ENCODE measurements around the gene RAD23B. TPM values are rescaled to one million over a fixed set of nuclear protein-coding genes. Genes with fewer than 3 reads are reported as not detected.
"Not testable (repeated sequence)": the region's sequence is repeated elsewhere in the genome, so short reads cannot be mapped to it uniquely, and the experiment has no call there.

Gene RAD23B
- 100 to 1,000 TPM; 129 to 153 (median 133) TPM for polyA plus RNA-seq (ENCODE audit: insufficient read length in 4 of 4)

GRCh38 chr9:107282759-107283622 is at the start of gene RAD23B:
TSS of gene RAD23B (plus strand) at chr9:107283279. CDS start at chr9:107283630, 351 bp downstream.
- peak; percentile 81 to 96 (median 96) for DNase-seq (ENCODE audit: low read depth in 4 of 4, low spot score in 2 of 4)

DNA sequence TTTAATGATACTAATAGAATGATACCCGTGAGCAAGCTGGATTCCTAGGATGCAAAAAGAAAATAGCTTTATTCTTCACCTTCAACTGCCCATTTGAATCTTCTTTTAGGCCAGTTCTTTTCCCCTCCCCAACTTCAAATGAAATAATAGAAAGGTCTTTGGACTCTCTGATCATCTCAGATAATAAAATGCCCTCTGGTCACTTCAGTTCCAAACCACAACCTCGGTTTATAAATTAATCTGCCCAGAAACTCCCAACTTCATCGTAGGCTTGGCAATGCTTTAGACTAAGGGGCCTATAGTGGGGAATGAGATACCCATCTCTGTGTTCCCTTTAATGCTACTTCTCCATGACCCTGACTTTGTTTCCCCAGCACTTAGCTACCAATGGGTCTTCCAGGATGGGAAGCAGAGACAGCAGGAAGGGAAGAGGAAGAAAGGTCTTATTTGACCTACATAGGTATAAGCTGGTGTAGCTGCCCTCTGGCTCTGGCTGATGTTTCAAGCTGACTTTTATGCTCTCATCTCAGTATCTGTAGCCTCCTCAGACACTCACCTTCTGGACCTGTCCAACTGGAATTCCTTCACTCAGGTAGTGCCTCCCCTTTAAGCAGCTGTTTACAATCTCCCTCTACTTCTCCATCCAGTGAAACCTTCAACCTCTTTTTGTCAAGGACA is 47.2 kb upstream of the RAD23B start:
- DNase-seq (ENCODE audit: low read depth in 4 of 4, low spot score in 2 of 4): no peak

DNA sequence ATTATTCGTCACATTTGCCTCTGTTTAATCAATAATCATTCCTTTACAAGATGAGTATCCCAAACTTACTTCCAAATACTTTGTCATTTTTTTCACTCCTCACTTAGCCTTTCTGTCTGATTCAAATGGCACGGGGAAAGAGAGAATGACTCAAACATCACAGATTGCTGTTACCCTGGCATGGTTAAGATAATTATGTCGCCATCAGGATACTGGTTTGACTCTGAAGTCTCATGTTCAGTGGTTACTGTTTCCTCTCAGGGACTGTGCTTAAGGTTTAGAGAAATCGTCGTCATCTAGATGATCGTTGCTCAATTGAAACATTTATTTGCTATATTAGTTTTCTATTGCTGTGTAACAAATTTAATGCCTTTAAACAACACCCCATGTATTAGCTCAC is 45.2 kb upstream of the RAD23B start:
- DNase-seq (ENCODE audit: low read depth in 4 of 4, low spot score in 2 of 4): no peak

- no peak for DNase-seq (ENCODE audit: low read depth in 4 of 4, low spot score in 2 of 4)
These were observed 43.6 kb upstream of the RAD23B start for GRCh38 chr9:107239474-107239873.

DNA sequence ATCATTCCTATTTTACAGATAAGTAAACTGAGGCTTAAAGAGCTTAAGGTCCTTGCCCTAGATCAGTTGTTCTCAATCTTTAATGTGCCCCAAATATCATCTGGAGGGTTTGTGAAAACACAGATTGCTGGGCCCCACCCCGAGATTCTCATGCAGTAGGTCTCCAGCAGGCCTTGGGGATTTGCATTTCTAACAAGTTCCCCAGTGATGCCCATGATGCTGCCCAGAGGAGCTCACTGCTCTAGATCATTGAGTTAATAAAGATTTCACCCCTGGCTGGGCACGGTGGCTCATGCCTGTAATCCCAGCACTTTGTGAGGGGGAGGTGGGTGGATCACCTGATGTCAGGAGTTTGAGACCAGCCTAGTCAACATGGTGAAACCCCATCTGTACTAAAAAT is 42.8 kb upstream of the RAD23B start:
- no peak for DNase-seq (ENCODE audit: low read depth in 4 of 4, low spot score in 2 of 4)

DNA sequence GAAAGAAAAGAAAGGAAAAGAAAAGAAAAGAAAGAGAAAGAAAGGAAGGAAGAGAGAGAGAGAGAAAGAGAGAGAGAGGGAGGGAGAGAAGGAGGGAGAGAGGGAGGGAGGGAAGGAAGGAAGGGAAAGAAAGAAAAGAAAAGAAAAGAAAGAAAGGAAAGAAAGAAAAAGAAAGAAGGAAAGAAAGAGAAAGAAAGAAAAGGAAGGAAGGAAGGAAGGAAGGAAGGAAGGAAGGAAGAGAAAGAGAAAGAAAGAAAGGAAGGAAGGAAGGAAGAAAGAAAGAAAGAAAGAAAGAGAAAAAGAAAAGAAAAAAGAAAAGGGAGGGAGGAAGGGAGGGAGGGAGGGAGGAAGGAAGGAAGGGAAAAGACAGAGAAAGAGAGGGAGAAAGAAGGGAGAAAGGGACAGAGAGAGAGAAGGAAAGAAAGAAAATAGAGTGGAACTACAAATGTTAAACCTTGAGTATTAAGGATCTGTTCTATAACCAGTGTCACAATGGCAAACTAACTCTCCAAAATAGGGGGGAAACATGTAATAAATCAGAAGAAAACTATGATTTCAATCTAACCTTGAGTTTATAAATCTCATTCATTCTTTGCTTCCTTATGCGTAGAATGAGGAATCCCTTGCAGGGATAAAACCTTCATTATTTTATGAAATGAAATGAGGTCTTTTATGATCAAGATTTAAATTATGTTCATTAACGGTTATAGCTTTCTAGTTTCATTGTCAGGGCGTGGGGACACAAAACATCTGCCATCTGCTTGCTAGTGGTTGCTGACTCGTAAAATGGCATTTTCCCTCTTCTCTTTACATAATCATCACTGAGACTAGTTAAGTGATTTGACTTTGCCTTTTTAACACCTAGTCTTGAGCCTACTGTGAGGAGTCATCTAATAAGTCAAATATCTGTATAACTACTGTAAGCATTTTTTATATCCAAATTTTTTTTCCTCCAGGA is 40.7 kb upstream of the RAD23B start:
- no peak for DNase-seq (ENCODE audit: low read depth in 4 of 4, low spot score in 2 of 4)

DNA sequence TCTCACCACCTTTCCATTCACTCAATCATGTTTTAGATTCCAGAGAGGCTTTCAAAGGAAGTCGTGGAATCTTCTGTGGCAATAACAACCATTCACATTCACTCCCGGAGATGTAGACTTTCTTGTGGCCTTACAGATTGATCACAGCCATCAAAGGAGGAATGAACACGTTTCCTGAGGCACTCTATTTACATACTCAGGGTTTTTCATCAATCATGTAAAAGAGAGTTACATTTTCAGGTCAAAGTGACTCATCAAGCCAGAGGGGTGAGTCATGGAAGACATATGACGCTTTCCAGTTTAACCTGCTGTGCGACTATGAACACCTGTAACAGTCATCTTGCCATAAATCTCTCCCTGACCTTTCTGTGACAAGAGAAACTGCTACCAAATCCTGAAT is 39.3 kb upstream of the RAD23B start:
- no peak for DNase-seq (ENCODE audit: low read depth in 4 of 4, low spot score in 2 of 4)

DNA sequence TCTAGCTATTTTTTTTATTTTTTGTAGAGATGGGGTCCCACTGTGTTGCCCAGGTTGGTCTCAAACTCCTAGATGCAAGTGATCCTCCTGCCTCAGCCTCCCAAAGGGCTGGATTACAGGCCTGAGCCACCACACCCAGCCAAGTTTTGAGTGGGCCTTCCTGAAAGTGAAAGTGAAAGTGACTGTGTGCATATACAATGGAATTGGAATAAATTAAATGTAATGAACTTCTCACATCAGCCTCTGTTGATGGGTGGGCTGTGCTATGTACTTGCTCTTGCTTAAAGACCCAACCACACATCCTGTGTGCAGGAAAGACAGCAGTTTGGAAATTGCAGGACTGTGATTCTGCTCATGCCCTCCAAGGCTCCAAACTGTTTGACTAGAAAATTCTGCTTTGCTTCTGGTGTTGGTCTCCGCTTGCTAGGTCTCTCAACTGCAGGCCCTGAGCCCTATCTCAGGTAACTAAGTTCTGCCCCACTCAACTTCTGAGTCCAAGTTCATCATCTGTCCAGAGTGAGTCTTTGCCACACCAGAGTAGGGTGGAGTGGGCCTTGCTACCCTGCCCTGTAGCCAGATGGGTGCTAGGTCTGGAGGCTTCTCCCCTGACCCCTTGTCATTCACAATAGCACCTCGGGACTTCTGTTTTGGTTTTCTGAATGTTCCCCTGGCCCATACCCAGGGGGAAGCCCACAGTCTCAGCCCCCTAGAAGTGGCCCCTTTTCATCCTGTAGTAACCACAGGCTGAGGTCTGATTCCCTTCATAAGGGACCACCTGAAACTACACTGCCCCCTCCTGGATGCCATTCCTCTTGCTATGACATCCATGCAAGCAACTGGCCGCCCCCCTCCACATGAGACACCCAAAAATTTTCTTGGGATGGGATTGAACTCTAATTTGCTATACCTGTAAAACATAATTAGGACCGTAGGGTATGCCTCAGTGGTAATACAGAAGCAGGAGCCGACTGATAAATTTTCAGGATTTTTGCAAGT is 36.5 kb upstream of the RAD23B start:
- DNase-seq (ENCODE audit: low read depth in 4 of 4, low spot score in 2 of 4): no peak

- no peak for DNase-seq (ENCODE audit: low read depth in 4 of 4, low spot score in 2 of 4)
These were observed 34.4 kb upstream of the RAD23B start for GRCh38 chr9:107248714-107249113.

DNA sequence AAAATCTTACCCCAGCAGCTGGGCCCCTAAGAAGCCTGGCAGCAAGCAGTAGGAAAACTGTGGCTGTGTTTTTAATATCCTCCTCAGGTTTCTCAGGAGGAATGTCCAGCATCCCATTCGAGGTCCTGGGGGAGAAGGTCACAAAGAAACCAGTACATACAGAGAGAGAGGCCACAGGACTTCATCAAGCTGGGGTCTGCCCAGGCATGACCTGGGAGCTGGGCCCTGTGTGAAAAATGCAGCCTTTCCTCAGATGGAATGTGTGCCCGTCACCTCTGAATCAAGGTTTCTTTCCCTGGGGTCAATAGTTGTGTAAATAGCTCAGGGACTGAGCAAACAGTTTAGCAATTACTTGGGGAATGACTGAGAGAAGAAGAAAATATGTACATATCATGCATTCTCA is 33.9 kb upstream of the RAD23B start:
- peak in 1 of 4 donors; percentile 32 for DNase-seq (ENCODE audit: low read depth in 4 of 4, low spot score in 2 of 4)

- no peak for DNase-seq (ENCODE audit: low read depth in 4 of 4, low spot score in 2 of 4)
These were observed 33.3 kb upstream of the RAD23B start for GRCh38 chr9:107249665-107250285.

DNA sequence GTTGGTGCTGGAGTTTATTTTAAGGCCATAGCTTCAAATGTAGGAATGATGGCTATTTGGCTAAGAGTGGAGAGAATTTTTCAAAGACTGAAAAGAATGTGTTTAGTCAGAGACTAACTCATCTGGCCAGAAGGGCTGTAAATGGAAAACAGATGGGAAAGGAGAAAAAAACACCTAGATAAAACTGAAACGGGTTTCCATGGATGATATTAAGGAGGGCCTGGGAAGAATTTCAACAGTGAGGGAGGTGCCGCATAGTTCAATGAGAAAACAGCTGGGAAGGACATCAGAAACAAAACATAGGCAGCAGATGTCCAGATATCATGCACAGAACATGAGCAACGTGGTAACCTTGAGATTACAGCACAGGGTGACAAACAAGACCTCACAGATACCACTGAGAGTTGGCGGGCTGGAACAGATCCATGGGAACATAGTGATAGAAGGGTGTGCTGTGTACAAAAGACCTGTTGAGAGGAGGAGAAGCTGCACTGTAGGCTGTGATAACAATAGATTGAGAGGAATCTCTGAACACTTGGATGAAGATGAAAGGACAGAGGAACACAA is 31.2 kb upstream of the RAD23B start:
- DNase-seq (ENCODE audit: low read depth in 4 of 4, low spot score in 2 of 4): no peak

DNA sequence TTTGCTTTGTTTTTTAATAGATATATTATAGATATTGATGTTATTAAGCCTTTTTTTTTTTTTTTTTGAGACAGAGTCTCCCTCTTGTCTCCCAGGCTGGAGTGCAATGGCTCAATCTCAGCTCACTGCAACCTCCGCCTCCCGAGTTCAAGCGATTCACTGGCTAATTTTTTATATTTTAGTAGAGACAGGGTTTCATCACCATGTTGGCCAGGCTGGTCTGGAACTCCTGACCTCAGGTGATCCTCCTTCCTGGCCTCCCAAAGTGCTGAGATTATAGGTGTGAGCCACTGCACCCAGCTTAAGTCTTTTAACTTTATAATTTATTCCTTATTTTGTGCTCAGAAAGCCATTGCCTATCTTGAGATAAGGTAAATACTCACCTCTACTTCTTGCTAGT is 24.2 kb upstream of the RAD23B start:
- no peak for DNase-seq (ENCODE audit: low read depth in 4 of 4, low spot score in 2 of 4)

DNA sequence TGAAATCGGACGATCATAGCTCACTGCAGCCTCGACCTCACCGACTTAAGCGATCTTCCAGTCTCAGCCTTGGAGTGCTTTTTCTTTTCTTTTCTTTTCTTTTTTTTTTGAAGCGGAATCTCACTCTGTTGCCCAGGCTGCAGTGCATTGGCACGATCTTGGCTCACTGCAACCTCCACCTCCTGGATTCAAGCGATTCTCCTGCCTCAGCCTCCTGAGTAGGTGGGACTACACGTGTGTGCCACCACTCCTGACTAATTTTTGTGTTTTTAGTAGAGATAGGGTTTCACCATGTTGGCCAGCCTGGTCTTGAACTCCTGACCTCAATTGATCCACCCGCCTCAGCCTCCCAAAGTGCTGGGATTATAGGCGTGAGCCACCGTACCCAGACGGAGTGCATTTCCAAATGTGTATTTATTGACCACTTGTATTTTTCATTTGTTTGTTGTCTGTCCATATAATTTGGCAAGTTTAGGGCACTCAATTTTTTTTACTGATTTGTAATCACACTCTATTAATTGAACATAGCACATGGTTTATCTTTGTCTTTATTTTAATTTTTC is 23.2 kb upstream of the RAD23B start:
- not testable (repeated sequence) for DNase-seq (ENCODE audit: low read depth in 4 of 4, low spot score in 2 of 4)

DNA sequence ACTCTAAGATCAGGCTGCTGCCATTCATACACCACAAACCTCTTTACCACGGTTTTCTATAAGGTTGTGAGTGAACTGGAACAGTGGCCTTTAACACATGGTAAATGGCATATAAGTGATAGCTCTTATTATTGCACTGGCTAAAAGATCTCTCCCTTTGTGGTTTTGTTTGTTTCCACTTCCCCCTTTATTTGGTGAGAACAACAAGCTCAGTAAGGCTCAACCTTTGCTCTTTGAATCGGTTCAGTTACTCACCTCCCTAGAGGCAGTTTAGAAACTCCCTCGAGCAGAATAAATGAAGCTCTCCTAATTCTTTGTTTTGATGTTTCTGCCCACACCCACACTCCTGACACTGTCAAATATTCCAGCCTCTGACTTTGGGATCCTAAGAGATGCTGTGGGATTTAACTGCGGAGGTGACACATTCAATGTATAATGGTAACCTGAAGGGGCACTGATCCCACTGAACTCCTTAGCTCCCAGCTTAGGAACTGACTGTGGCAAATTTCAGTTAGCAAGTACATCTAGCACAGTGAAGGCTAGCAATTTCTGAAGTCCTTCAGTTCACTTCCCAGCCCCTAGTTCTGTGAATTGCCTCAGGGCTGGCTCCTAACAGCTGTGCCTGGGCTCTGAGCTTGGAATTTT is 22.5 kb upstream of the RAD23B start:
- DNase-seq (ENCODE audit: low read depth in 4 of 4, low spot score in 2 of 4): no peak

GRCh38 chr9:107261106-107261505 is 22.0 kb upstream of the RAD23B start:
- no peak for DNase-seq (ENCODE audit: low read depth in 4 of 4, low spot score in 2 of 4)

DNA sequence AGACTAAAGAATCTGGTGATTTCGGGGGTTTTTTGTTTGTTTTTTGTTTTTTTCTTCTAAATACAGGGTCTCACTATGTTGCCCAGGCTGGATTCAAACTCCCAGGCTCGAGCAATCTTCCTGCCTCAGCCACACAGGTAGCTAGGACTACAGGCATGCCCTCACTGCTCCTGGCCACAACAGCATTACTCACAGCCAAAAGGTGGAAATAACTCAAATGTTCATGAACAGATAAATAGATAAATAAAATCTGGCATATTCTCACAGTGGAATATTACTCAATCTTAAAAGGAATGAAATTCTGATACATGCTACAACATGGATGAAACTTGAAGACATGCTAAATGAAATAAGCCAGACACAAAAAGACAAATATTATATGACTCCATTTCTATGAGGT is 19.8 kb upstream of the RAD23B start:
- no peak for DNase-seq (ENCODE audit: low read depth in 4 of 4, low spot score in 2 of 4)

Measured in left renal cortex interstitium (tissue), 4 donors.